HG03159 (cell line): ENCODE data around the gene HIRIP3.
"Not testable (repeated sequence)": the region's sequence is repeated elsewhere in the genome, so short reads cannot be mapped to it uniquely, and the experiment has no call there.

ENCODE experiments used
- ATAC-seq: cut with Tn5 transposase; IDR thresholded peaks from one replicate; pipeline ENCODE4 v1.9.1; 2021; ENCODE audit warnings: mild to moderate bottlenecking, moderate library complexity; ENCODE audit not compliant: unreplicated experiment

The HIRIP3 gene

GRCh38 chr16:29995324-29995910 lies at the start of gene HIRIP3:
TSS of gene HIRIP3 (minus strand) at chr16:29995617. CDS start at chr16:29995605, 12 bp downstream.
- peak; percentile 43 for ATAC-seq

GRCh38 chr16:30041841-30042240 lies 46.4 kb upstream of the HIRIP3 start:
- no peak for ATAC-seq

GRCh38 chr16:30040690-30041089 lies 45.3 kb upstream of the HIRIP3 start:
- not testable (repeated sequence) for ATAC-seq

GRCh38 chr16:30040221-30040620 lies 44.8 kb upstream of the HIRIP3 start:
- no peak for ATAC-seq

GRCh38 chr16:30033270-30033669 lies 37.9 kb upstream of the HIRIP3 start:
- no peak for ATAC-seq

- ATAC-seq, result no peak
These were observed 36.8 kb upstream of the HIRIP3 start for GRCh38 chr16:30032083-30032819.

- no peak for ATAC-seq
These were observed 36.1 kb upstream of the HIRIP3 start for GRCh38 chr16:30031477-30031918.

GRCh38 chr16:30030841-30031413 lies 35.5 kb upstream of the HIRIP3 start, which contains the start of gene TLCD3B:
TSS of gene TLCD3B (minus strand) at chr16:30031271. CDS start at chr16:30030527, 744 bp downstream.
- ATAC-seq, result no peak

- no peak for ATAC-seq
These were observed 34.7 kb upstream of the HIRIP3 start for GRCh38 chr16:30030011-30030685.

- no peak for ATAC-seq
These were observed 33.1 kb upstream of the HIRIP3 start for GRCh38 chr16:30028438-30029076.

- no peak for ATAC-seq
These were observed 32.4 kb upstream of the HIRIP3 start for GRCh38 chr16:30027588-30028437.

GRCh38 chr16:30026449-30026848 lies 31.0 kb upstream of the HIRIP3 start:
- no peak for ATAC-seq

- no peak for ATAC-seq
These were observed 30.2 kb upstream of the HIRIP3 start for GRCh38 chr16:30025574-30025973.

GRCh38 chr16:30025156-30025555 lies 29.7 kb upstream of the HIRIP3 start:
- no peak for ATAC-seq

GRCh38 chr16:30024451-30024850 lies 29.0 kb upstream of the HIRIP3 start:
- ATAC-seq, result no peak

- ATAC-seq, result no peak
These were observed 28.2 kb upstream of the HIRIP3 start for GRCh38 chr16:30023586-30023985.

GRCh38 chr16:30022887-30023286 lies 27.5 kb upstream of the HIRIP3 start, which contains the start of gene C16orf92:
TSS of gene C16orf92 (plus strand) at chr16:30023198. CDS start at chr16:30023341, 143 bp downstream.
- ATAC-seq, result no peak

GRCh38 chr16:30018731-30019158 lies 23.3 kb upstream of the HIRIP3 start:
- no peak for ATAC-seq

- not testable (repeated sequence) for ATAC-seq
These were observed 22.5 kb upstream of the HIRIP3 start for GRCh38 chr16:30017937-30018336.

- no peak for ATAC-seq
These were observed 21.9 kb upstream of the HIRIP3 start for GRCh38 chr16:30017277-30017656.
